Astrocyte of the spinal cord (primary cell): ENCODE measurements around the gene RNF130.

Experiments used
- DNase-seq: peaks from one replicate; pipeline ENCODE4 v3.0.0; 2011; ENCODE audit warnings: low read depth, low spot score
- H3K4me3 ChIP-seq: 2 replicates; pipeline ENCODE4 v1.5.1; 2011; ENCODE audit warnings: low read depth, mild to moderate bottlenecking, low read length, moderate library complexity
- CTCF ChIP-seq: IDR thresholded peaks from 2 replicates; pipeline ENCODE4 v1.5.1; 2012; ENCODE audit warnings: low read depth, mild to moderate bottlenecking, low read length, inconsistent platforms
- in situ Hi-C: cut with HindIII; loops from 2 replicates; pipeline ENCODE4 v1.10.0; 2017; ENCODE audit warnings: low sequenced_read_pairs

RNF130 gene

GRCh38 chr5:179909224-179909623 lies 162.3 kb downstream of the RNF130 start:
- H3K4me3 ChIP-seq = no peak overlapping the region
- in situ Hi-C loops = no loop called here
- no peak for TF ChIP-seq CTCF
- DNase-seq = no peak

- in situ Hi-C loops = no loop called here
- peak; percentile 26 for TF ChIP-seq CTCF
- H3K4me3 ChIP-seq = no peak overlapping the region
- DNase-seq = no peak
Observed at GRCh38 chr5:179908528-179908927, 163.0 kb downstream of the RNF130 start.

GRCh38 chr5:179907556-179908324 lies 163.8 kb downstream of the RNF130 start, which contains the start of gene TBC1D9B:
TBC1D9B (minus strand) TSS chr5:179907897; CDS start chr5:179907821, 76 bp downstream.
- in situ Hi-C loops = no loop called here
- peak; percentile 50 for DNase-seq
- peak; percentile 24 for TF ChIP-seq CTCF
- peak within 1 kb of the TSS; percentile 76 for H3K4me3 ChIP-seq

- peak; percentile 4 for DNase-seq
- no peak for TF ChIP-seq CTCF
- peak overlapping the region; percentile 76 for H3K4me3 ChIP-seq
- in situ Hi-C loops = no loop called here
Observed at GRCh38 chr5:179906795-179907555, 164.6 kb downstream of the RNF130 start.

- no peak for TF ChIP-seq CTCF
- in situ Hi-C loops = no loop called here
- peak overlapping the region; percentile 76 for H3K4me3 ChIP-seq
- peak; percentile 3 for DNase-seq
Observed at GRCh38 chr5:179906294-179906794, 165.2 kb downstream of the RNF130 start.

GRCh38 chr5:179905161-179905560 lies 166.4 kb downstream of the RNF130 start:
- no peak overlapping the region for H3K4me3 ChIP-seq
- TF ChIP-seq CTCF = no peak
- DNase-seq = no peak
- in situ Hi-C loops = no loop called here
